Nephron (organoid): Measurements from ENCODE around the gene CD79B.
"Not testable (repeated sequence)": the region's sequence is repeated elsewhere in the genome, so short reads cannot be mapped to it uniquely, and the experiment has no call there.

Source experiments
- H3K27ac Mint-ChIP-seq, 3 experiments: 2 replicates each; pipeline ENCODE4 v1.8.0; 2020; ENCODE audit warnings: mixed read lengths in 3 of 3, mild to moderate bottlenecking in 2 of 3, moderate library complexity in 1 of 3
- H3K27me3 Mint-ChIP-seq: 2 replicates; pipeline ENCODE4 v1.8.0; 2021; ENCODE audit warnings: low read depth, mild to moderate bottlenecking, moderate library complexity, mixed read lengths
- H3K36me3 Mint-ChIP-seq: 2 replicates; pipeline ENCODE4 v1.8.0; 2020; ENCODE audit warnings: low read depth, mixed read lengths
- H3K4me1 Mint-ChIP-seq: 2 replicates; pipeline ENCODE4 v1.8.0; 2020; ENCODE audit warnings: mixed read lengths
- H3K4me3 Mint-ChIP-seq, 3 experiments: 2 replicates each; pipeline ENCODE4 v1.8.0; 2020; ENCODE audit warnings: mild to moderate bottlenecking in 3 of 3, mixed read lengths in 3 of 3, moderate library complexity in 2 of 3
- H3K9me3 Mint-ChIP-seq: 2 replicates; pipeline ENCODE4 v1.8.0; 2020; ENCODE audit warnings: mixed read lengths
- CTCF ChIP-seq, 3 experiments: fragments of 200-600 bp; sonication (generic); IDR thresholded peaks; one replicate each; pipeline ENCODE4 v1.5.0; 2021; ENCODE audit warnings: antibody characterized with exemption in 3 of 3; ENCODE audit not compliant: unreplicated experiment in 3 of 3

The CD79B gene

DNA sequence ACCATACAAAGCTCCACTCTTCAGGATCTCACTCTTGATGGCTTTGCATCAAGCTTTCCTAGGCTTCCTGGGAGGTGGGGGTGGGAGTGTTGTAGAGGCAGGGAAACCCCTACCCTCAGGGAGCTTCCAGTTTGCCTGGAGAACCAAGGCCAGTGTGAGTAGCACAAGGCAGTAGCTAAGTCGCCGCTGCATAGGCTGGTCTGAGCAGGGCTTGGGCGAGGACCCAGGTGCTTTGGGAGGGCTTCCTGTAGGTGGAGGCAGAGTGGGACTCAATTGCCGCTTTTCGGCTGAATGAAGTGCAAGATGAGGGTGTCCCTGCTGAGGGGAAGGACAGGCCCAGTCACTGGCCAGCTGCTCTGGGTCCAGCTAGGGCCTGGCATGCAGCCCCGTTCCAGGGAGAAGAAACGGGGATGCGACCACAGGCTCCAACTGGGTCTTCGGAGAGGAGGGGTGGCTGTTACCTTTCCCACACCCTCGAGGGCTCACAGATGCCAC is 3.9 kb downstream of the CD79B start:
- H3K36me3 Mint-ChIP-seq, result no peaks in the 10 kb centered on the region
- H3K4me1 Mint-ChIP-seq, result no peaks in the 10 kb centered on the region
- no peaks in the 10 kb centered on the region for H3K9me3 Mint-ChIP-seq
- H3K27me3 Mint-ChIP-seq, result no peaks in the 10 kb centered on the region
- no peak overlapping the region for H3K4me3 Mint-ChIP-seq
- H3K27ac Mint-ChIP-seq, result no peak overlapping the region
- TF ChIP-seq CTCF (IDR thresholded peaks at IDR 0.05; ENCODE audit: unreplicated experiment in 3 of 3), result no peak

GRCh38 chr17:63927464-63928171 is 4.5 kb downstream of the CD79B start:
- H3K4me1 Mint-ChIP-seq, result no peaks in the 10 kb centered on the region
- H3K27me3 Mint-ChIP-seq, result no peaks in the 10 kb centered on the region
- no peaks in the 10 kb centered on the region for H3K36me3 Mint-ChIP-seq
- TF ChIP-seq CTCF (IDR thresholded peaks at IDR 0.05; ENCODE audit: unreplicated experiment in 3 of 3), result no peak
- H3K4me3 Mint-ChIP-seq, result no peak overlapping the region
- no peak overlapping the region for H3K27ac Mint-ChIP-seq
- no peaks in the 10 kb centered on the region for H3K9me3 Mint-ChIP-seq

DNA sequence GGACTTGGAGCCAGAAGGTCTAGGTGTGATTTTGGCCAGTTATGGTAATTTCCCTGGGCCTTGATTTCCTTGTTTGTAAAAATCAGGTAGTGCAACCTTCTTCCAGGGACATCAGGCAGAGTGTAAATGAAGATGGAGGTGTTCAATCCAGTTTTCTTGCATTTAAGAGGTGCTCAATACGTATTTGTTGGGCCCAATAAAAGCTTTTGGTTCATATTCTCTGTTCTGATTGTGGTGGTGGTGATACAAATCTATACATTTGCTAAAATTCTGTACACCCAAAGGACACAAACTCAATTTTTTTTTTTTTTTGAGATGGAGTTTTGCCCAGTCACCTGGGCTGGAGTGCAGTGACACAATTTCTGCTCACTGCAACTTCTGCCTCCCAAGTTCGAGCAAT is 6.0 kb downstream of the CD79B start:
- Mint-ChIP-seq H3K9me3 (no peaks in the 10 kb centered on the region), H3K27me3 (no peaks in the 10 kb centered on the region), H3K4me1 (no peaks in the 10 kb centered on the region), H3K27ac (no peak overlapping the region), H3K4me3 (no peak overlapping the region), H3K36me3 (no peaks in the 10 kb centered on the region)
- no peak for TF ChIP-seq CTCF (IDR thresholded peaks at IDR 0.05; ENCODE audit: unreplicated experiment in 3 of 3)

DNA sequence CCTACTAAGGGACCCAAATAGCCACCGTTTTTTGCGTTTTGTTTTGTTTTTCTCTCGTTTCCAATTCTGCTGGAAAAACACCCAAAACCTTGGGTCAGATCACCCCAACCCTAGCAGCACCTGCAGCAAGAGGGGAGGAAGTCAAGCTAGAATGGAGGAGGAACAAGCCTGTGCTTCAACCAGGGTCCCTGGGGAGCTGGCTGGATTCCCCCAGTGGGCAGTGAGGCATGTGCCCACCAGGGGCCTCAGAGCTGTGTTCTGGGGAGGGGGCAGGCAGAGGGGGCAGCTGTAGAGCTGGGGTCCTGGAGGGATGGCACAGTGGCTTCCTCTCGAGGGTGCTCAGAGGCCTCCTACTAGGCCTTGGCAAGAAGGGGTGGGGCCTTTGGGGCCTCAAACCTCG is 6.5 kb downstream of the CD79B start:
- Mint-ChIP-seq H3K4me1 (no peaks in the 10 kb centered on the region), H3K36me3 (no peaks in the 10 kb centered on the region), H3K9me3 (no peaks in the 10 kb centered on the region), H3K27ac (no peak overlapping the region), H3K4me3 (no peak overlapping the region), H3K27me3 (no peaks in the 10 kb centered on the region)
- TF ChIP-seq CTCF (IDR thresholded peaks at IDR 0.05; ENCODE audit: unreplicated experiment in 3 of 3), result no peak

DNA sequence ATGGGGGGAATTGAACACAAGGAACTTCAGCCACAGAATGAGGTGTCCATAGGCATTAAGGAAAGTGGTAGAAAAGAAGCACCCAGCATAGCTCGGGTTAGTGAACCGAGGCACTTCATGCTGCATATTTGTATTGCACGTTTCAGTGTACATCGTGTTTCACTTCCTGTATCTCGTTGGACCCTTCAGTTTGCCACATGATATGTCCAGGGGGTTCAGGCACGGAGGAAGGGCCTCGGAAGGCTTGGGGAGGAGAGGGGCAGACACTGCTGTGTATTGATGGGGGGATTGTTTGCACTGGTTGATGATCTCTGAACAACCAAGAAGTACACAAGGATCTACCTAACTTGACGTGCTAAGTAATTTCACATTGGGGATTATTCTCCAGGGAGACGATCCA is 9.7 kb downstream of the CD79B start:
- not testable (repeated sequence) for H3K36me3 Mint-ChIP-seq, H3K4me3 Mint-ChIP-seq, H3K27ac Mint-ChIP-seq, H3K9me3 Mint-ChIP-seq, H3K4me1 Mint-ChIP-seq, H3K27me3 Mint-ChIP-seq

GRCh38 chr17:63920779-63921178 is 11.4 kb downstream of the CD79B start:
- not testable (repeated sequence) for H3K9me3 Mint-ChIP-seq, H3K4me3 Mint-ChIP-seq, H3K27ac Mint-ChIP-seq, H3K36me3 Mint-ChIP-seq, H3K4me1 Mint-ChIP-seq
- H3K27me3 Mint-ChIP-seq, result peaks cover 13% of the 10 kb centered on the region

DNA sequence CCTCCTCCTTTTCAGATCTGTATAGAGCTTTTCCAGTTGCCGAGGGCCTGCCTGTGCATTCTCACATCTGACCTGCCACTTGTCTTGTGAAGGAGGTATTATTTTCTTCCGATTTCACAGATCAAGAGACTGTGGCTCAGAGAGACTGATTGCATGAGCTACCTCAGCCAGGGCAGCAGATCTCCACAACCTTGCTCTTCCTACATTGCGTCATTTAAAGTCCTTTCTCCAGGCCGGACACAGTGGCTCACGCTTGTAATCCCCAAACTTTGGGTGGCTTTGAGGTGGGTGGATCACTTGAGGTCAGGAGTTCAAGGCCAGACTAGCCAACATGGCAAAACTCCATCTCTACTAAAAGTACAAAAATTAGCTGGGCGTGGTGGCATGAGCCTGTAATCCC is 12.1 kb downstream of the CD79B start:
- H3K4me1 Mint-ChIP-seq, H3K36me3 Mint-ChIP-seq, H3K9me3 Mint-ChIP-seq, H3K27ac Mint-ChIP-seq, H3K4me3 Mint-ChIP-seq: not testable (repeated sequence)
- H3K27me3 Mint-ChIP-seq, result peaks cover 13% of the 10 kb centered on the region
